ENCODE measurements around the gene CES3.

Gene CES3

GRCh38 chr16:66961065-66961744 lies at the start of gene CES3:
TSS of gene CES3 (plus strand) at chr16:66961266. CDS start at chr16:66961308, 42 bp downstream.
- DNase-seq: peak; percentile 84

GRCh38 chr16:66911801-66912200 lies 49.3 kb upstream of the CES3 start:
- DNase-seq: no peak

GRCh38 chr16:66913081-66913480 lies 48.0 kb upstream of the CES3 start:
- no peak for DNase-seq

- no peak for DNase-seq
Observed at GRCh38 chr16:66913711-66914110, 47.4 kb upstream of the CES3 start.

GRCh38 chr16:66914541-66914940 lies 46.5 kb upstream of the CES3 start:
- DNase-seq: no peak

GRCh38 chr16:66915041-66915440 lies 46.0 kb upstream of the CES3 start:
- DNase-seq: no peak

- DNase-seq: no peak
Observed at GRCh38 chr16:66916518-66916917, 44.5 kb upstream of the CES3 start.

GRCh38 chr16:66917741-66918140 lies 43.3 kb upstream of the CES3 start:
- no peak for DNase-seq

- DNase-seq: no peak
Observed at GRCh38 chr16:66918355-66918754, 42.7 kb upstream of the CES3 start.

- DNase-seq: no peak
Observed at GRCh38 chr16:66918803-66919568, 42.1 kb upstream of the CES3 start, which contains the start of gene CDH16. TSS of gene CDH16 (minus strand) at chr16:66918885. CDS start at chr16:66918065, 820 bp downstream.

GRCh38 chr16:66919569-66920298 lies 41.3 kb upstream of the CES3 start:
- DNase-seq: no peak

- DNase-seq: no peak
Observed at GRCh38 chr16:66920299-66920590, 40.8 kb upstream of the CES3 start.

- DNase-seq: no peak
Observed at GRCh38 chr16:66920924-66921680, 40.0 kb upstream of the CES3 start.

GRCh38 chr16:66921729-66922450 lies 39.2 kb upstream of the CES3 start:
- no peak for DNase-seq

GRCh38 chr16:66923247-66923731 lies 37.8 kb upstream of the CES3 start:
- DNase-seq: no peak

GRCh38 chr16:66923866-66924265 lies 37.2 kb upstream of the CES3 start:
- no peak for DNase-seq

GRCh38 chr16:66924527-66925321 lies 36.3 kb upstream of the CES3 start:
- DNase-seq: peak; percentile 78

GRCh38 chr16:66925322-66925840 lies 35.7 kb upstream of the CES3 start, which contains the start of gene RRAD:
TSS of gene RRAD (minus strand) at chr16:66925535. CDS start at chr16:66925179, 356 bp downstream.
- no peak for DNase-seq

- DNase-seq: no peak
Observed at GRCh38 chr16:66926171-66926947, 34.7 kb upstream of the CES3 start.

- no peak for DNase-seq
Observed at GRCh38 chr16:66926961-66927436, 34.1 kb upstream of the CES3 start.
